Right forelimb (tissue), 1 donor: Measurements from ENCODE around the gene MPHOSPH9.
"Not testable (repeated sequence)": the region's sequence is repeated elsewhere in the genome, so short reads cannot be mapped to it uniquely, and the experiment has no call there.

Source experiments
- DNase-seq: peaks from one replicate; pipeline ENCODE4 v3.0.0-alpha.2; 2018

Gene MPHOSPH9

GRCh38 chr12:123206794-123207193 lies 26.1 kb downstream of the MPHOSPH9 start:
- not testable (repeated sequence) for DNase-seq

- no peak for DNase-seq
These were observed 32.5 kb downstream of the MPHOSPH9 start for GRCh38 chr12:123200414-123200813.

- DNase-seq: no peak
These were observed 33.0 kb downstream of the MPHOSPH9 start for GRCh38 chr12:123199936-123200335.

GRCh38 chr12:123187637-123188036 lies 45.3 kb downstream of the MPHOSPH9 start:
- no peak for DNase-seq

DNA sequence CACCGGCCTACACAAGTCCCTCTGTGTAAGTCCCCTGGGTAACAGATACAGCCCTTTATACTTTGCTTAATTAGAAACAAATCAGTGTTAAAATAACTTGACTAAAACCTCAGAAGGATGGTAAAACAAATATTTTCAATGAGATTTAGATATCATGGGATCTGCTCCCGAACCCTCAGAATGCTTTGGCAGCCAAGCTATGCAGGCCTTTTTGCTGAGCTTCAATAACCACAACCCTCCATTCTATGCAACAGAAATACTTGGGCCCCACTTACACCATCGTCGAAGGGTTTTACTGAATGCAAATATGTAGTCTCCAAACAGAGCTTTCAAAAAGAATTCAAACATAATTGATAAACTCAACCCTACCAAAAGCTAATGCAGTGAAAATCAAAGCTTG lies 52.8 kb downstream of the MPHOSPH9 start:
- DNase-seq: no peak

DNA sequence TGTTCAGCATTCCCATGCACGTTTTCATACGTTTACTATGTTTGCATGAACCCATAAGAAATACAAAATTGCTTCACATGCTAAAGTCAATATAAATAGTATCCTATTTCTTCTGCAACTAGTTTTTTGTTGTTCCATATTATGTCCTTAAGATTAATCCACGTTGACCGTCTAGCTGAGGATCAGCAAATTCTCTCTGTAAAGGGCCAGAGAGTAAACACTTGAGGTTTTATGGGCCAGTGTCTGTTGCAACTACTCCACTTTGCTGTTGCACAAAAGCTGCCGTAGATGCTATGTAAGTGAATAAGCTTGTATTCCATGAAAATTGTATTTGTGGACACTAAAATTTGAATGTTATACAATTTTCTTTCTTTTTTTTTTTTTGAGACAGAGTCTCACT lies 61.0 kb downstream of the MPHOSPH9 start:
- no peak for DNase-seq

GRCh38 chr12:123167329-123167728 lies 65.6 kb downstream of the MPHOSPH9 start:
- DNase-seq: no peak

GRCh38 chr12:123165537-123165936 lies 67.4 kb downstream of the MPHOSPH9 start:
- DNase-seq: no peak

GRCh38 chr12:123164710-123165261 lies 68.2 kb downstream of the MPHOSPH9 start:
- no peak for DNase-seq

GRCh38 chr12:123164222-123164621 lies 68.7 kb downstream of the MPHOSPH9 start:
- no peak for DNase-seq

GRCh38 chr12:123163227-123163626 lies 69.7 kb downstream of the MPHOSPH9 start:
- DNase-seq: no peak

- no peak for DNase-seq
These were observed 72.0 kb downstream of the MPHOSPH9 start for GRCh38 chr12:123160801-123161487.

GRCh38 chr12:123153906-123154305 lies 79.0 kb downstream of the MPHOSPH9 start:
- DNase-seq: no peak

- no peak for DNase-seq
These were observed 80.1 kb downstream of the MPHOSPH9 start for GRCh38 chr12:123152833-123153232.

GRCh38 chr12:123151457-123152454 lies 81.2 kb downstream of the MPHOSPH9 start:
- peak; percentile 56 for DNase-seq

DNA sequence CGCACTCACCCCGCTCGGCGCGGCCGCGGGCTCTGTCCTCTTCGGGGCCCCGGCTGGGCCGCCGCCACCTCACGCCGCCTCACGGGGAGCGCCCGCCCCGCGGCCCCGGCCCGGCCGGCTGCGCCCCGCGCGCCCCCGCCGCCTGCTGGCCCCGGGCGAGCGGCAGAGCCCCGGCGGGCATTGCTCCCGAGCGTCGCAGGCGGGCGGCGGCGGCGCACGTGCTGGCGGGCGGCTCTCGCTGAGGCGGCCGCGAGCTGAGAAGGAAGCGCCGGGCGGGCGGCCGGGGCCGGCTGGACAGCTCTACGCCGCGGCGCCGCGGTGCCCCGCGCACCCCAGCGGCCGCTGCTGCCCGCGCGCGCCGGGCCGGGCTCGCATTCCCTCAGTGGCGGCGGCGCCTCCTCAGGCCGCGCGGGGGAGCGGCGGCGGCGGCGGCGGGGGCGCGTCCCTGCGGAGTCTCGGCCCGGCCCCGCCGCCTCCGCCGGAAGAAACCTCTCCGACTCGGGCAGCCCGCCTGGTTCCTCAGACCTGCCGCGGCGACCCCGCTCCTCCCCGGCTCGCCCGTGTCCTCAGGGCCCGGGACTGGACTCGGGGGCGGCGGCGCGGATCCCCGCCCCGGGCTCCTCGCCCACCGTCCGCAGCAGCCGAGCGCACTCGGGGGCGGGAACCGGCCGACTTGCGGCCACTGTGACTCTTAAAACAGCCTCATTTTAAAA lies 82.0 kb downstream of the MPHOSPH9 start, which contains the start of gene PITPNM2:
TSS of gene PITPNM2 (minus strand) at position 347 of the 713 bp plus-strand sequence. CDS start 116,500 bp downstream, outside the sequence.
- peak; percentile 70 for DNase-seq

DNA sequence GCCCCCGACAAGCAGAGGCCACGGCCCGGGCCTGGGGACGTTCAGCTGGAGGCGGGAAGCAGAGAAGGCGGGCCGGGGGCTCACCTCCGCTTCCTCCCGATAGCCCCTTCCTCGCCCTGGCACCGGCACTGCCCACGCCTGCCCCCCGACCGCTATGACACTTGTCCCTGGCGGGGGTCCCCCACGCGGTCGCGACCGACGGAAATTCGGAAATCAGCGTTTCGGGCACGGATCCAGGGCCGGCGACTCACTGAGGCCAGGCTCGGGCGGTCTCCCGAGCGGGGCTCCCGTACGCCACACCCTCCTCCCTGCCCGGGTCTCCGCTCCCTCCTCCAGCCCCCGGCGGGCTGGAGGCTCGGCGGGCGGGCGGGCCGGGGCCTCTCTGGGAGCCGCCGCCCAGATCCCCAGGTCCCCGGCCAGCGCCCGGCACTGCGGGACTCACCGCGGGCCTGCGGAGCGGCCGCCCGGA lies 82.6 kb downstream of the MPHOSPH9 start:
- DNase-seq: peak; percentile 67

DNA sequence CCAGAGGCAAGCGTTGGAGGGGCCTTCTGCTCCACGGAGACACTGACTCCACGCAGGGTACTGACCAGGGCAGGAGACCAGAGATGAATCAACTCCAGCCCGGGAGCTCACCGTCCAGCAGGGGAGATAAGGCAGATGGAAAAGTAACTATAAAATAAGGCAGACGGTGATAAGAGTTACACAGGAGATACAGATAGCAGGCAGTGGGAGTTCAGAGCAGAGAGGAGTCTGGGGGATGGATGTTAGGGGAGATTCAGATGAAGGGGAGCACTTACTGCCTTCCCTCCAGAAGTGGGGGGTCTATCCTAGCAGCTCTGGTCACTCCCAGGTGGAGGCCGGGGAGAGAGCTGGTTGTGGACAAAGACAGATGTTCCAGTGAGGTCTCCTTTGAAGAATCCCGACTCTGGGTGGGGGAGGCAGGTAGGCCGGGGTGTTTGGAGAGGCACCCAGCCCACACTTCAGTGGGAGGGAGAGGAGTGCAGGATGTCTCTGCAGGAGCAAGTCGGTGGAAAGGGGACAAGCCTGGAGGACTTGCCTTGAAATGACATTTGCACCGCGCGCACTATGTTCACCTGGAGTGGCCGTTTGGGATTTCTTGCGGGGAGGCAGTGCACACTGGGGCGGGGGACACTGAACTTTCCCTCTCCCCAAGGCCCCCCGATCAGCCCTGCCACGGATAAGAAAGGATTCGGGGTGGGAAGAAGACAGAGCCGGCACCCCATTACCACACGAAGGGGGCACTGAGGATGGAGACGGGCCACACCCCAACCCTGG lies 83.3 kb downstream of the MPHOSPH9 start:
- DNase-seq: no peak

DNA sequence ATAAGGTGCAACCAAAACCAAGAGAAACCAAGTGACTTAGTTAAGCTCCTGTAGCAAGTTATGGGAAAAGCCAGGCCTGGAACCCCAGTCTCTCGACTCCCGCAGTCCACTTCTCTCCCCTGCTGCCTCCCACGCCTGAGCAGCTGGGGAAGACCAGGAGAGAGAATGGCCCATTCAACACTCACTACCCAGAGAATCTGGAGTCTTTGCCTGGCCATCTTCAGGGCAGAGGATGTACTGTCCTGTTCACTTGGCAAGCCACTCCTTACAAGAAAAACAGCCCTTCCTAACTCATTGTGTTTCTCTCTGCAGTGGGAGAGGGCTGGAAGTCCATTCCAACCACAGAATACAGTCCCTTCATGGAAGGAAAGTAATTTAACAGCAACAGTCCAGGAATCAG lies 83.9 kb downstream of the MPHOSPH9 start:
- no peak for DNase-seq

DNA sequence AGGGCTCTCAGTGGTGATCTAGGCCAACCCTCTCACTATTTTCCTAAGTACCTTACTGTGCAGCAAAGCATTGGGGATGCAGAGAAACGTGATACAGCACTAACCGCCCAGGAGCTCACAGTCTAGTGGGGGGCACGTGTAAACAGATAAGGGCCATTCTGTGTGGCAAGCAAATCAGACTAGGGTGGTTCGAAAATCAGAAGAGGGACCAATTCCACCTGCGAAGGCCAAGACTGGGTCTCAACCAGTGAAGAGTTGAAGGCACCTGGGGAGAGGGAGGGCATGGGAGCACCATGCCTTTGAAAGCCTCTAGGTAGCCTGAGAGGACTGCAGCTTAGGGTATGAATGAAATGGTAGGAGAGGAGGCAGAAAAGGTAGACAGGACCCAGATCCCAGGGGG lies 84.3 kb downstream of the MPHOSPH9 start:
- DNase-seq: no peak

DNA sequence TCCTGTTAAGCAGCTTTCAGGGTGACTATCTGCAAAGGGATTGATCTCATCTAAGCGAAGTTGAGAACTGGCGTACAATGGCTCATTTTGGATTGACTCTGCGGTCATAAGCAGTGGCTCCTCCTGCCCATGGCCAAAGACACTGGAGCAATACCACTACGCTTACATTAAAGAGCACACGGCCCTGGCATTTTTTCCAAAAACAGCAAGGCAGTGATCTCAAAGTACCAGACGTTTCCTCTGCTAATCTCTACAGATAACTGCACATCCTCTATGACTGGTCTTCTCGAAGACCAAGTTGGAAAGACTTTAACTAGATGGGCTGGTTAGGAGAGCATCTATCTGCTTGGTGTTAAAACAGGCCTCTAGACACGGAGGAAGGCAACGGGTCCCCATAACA lies 84.7 kb downstream of the MPHOSPH9 start:
- DNase-seq: no peak

DNA sequence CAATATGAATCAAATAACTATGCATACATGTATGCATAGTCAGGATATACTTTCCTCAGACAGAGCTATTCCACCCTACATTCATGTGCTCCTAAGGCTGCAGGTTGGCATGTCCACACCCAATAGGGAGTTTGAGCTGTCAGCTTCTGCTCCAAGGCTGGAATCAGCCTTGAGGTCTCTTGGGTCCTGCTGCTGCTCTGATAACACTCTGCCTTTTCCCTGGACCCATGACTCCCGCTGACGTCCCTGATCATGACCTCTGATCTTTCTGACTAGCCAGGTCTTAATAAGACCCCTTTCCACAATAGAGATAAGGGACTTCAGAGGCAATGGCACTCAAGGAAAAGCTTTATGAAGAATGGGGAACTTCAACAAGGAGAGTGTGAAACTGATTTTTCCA lies 87.7 kb downstream of the MPHOSPH9 start:
- no peak for DNase-seq
